ENCODE data around the gene SLC6A15. TPM values are rescaled to one million over a fixed set of nuclear protein-coding genes. Genes with fewer than 3 reads are reported as not detected.

SLC6A15 gene
- total and polyA plus RNA-seq, 2 donors (not counting 1 experiment from before 2014, with no cell fraction given), result 0.39 TPM; not detected in 1

DNA sequence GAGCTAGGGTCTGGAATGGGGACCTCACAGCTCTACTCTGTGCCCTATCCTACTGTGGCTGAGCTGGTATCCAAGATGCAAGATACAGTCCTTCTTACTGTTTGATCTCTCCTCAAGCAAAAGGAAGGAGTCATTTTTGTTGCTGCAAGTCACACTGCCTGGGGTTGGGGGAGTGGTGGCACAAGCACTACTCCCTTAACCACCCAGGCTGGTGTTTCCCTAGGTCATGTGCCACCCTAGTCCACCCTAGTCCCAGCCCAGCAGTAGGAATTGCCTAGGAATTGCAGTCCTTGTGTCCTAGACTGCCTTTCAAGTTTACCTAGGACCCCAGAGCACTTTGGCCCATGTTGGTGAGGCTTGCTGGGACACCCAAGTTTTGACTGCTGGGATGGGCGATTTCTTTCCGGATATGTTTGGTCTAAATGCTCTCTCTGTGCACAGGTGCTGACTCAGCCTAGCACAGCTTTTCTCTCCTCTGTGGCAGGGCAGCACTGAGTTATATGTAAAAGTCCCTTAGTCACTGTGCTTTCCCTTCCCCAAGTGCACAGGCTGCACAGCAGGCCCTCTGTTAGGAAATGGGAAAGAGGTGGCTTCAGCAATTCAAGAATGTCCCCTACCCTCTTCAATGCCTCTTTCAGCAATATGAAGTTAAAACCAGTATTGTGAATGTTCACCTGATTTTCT is 54.9 kb downstream of the SLC6A15 start:
- Histone ChIP-seq H3K9me3 (ENCODE audit: control extremely low read depth in 1 of 3, control insufficient read depth in 2 of 3, insufficient read depth in 1 of 3, low read length in 2 of 3) (no peaks in the 10 kb centered on the region), H3K9ac (ENCODE audit: low read length) (no peak overlapping the region), H3K4me3 (ENCODE audit: control extremely low read depth in 1 of 5, extremely low read depth in 1 of 5, insufficient read depth in 1 of 5, low read depth in 2 of 5, low read length in 4 of 5) (no peak overlapping the region), H3K27ac (ENCODE audit: low read length in 2 of 2) (no peak overlapping the region), H2AFZ (ENCODE audit: insufficient read depth, low read depth, low read length, poor library complexity, severe bottlenecking) (no peak overlapping the region), H3K36me3 (replicated peaks in 1 of 2; ENCODE audit: control extremely low read depth in 1 of 2, control insufficient read depth in 1 of 2, extremely low read depth in 1 of 2, insufficient read depth in 2 of 2, low read length in 1 of 2) (no peaks in the 10 kb centered on the region), H4K20me1 (ENCODE audit: control insufficient read depth, insufficient read depth, low read length, poor library complexity, severe bottlenecking) (no peaks in the 10 kb centered on the region), H3K79me2 (ENCODE audit: control insufficient read depth, insufficient read depth, low read length) (no peaks in the 10 kb centered on the region), H3K4me2 (replicated peaks; ENCODE audit: low read depth, low read length, poor library complexity, severe bottlenecking) (no peak overlapping the region), H3K4me1 (ENCODE audit: control insufficient read depth in 2 of 2, insufficient read depth in 2 of 2, low read length in 2 of 2) (no peaks in the 10 kb centered on the region), H3K27me3 (replicated peaks in 1 of 4; ENCODE audit: control extremely low read depth in 1 of 4, control insufficient read depth in 3 of 4, insufficient read depth in 4 of 4, low read length in 3 of 4) (no peaks in the 10 kb centered on the region)
- Mint-ChIP-seq H3K4me3 (no peak overlapping the region), H3K4me1 (no peaks in the 10 kb centered on the region), H3K27ac (no peak overlapping the region), H3K9me3 (ENCODE audit: insufficient read depth) (no peaks in the 10 kb centered on the region), H3K27me3 (no peaks in the 10 kb centered on the region)
- WGBS (ENCODE audit: insufficient coverage), result 95% methylated on average over 2 of the region's 2 CpGs
- DNase-seq, result no peak
- intact Hi-C loops (cut with micrococcal nuclease), result no loop called here
- TF ChIP-seq, protein P1, sequence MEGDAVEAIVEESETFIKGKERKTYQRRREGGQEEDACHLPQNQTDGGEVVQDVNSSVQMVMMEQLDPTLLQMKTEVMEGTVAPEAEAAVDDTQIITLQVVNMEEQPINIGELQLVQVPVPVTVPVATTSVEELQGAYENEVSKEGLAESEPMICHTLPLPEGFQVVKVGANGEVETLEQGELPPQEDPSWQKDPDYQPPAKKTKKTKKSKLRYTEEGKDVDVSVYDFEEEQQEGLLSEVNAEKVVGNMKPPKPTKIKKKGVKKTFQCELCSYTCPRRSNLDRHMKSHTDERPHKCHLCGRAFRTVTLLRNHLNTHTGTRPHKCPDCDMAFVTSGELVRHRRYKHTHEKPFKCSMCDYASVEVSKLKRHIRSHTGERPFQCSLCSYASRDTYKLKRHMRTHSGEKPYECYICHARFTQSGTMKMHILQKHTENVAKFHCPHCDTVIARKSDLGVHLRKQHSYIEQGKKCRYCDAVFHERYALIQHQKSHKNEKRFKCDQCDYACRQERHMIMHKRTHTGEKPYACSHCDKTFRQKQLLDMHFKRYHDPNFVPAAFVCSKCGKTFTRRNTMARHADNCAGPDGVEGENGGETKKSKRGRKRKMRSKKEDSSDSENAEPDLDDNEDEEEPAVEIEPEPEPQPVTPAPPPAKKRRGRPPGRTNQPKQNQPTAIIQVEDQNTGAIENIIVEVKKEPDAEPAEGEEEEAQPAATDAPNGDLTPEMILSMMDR (IDR thresholded peaks at IDR 0.05), result no peak
- no peak for TF ChIP-seq EZH2 (IDR thresholded peaks at IDR 0.05; ENCODE audit: borderline replicate concordance, insufficient read depth, low read depth, low read length, poor library complexity, severe bottlenecking)
- POLR2A ChIA-PET, result no interaction called here
- no peak for ATAC-seq (ENCODE audit: low read depth)
- CTCF ChIA-PET, result no interaction called here

DNA sequence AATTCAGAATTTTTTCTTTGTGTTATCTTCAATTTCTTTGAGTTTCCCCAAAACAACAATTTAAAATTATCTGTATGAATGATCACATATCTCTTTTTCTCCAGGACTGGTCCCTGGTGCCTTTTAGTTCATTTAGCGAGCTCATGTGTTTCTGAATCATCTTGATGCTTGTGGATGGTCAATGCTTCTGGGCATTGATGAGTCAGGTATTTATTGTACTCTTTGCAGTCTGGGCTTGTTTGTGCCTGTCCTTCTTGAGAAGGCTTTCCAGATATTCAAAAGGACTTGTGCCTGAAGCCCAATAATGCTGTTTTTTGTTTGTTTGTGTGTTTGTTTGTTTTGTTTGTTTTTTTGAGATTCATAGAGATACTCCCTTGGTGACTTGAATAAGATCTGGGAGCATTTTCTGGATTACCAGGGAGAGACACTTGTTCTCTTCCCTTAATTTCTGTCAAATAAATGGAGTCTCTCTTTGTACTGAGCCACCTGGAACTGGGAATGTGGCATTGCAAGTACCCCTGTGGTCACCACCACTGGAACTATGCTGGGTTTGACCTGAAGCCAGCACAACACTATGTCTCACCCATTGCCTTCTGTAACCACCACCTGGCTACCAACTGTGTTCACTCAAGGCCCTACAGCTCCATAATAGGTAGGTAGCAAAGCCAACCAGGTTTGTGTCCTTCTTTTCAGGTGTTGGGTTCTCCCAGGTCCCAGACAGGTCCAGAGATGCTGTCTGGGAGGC is 56.3 kb downstream of the SLC6A15 start:
- DNase-seq (no peak), ATAC-seq (ENCODE audit: low read depth) (no peak)
- Mint-ChIP-seq H3K27ac (no peak overlapping the region), H3K4me3 (no peak overlapping the region), H3K27me3 (no peaks in the 10 kb centered on the region), H3K9me3 (ENCODE audit: insufficient read depth) (no peaks in the 10 kb centered on the region), H3K4me1 (no peaks in the 10 kb centered on the region)
- no peaks in the 10 kb centered on the region for H4K20me1 ChIP-seq (ENCODE audit: control insufficient read depth, insufficient read depth, low read length, poor library complexity, severe bottlenecking)
- no peak overlapping the region for H3K27ac ChIP-seq (ENCODE audit: low read length in 2 of 2)
- H3K9ac ChIP-seq (ENCODE audit: low read length), result no peak overlapping the region
- H3K9me3 ChIP-seq (ENCODE audit: control extremely low read depth in 1 of 3, control insufficient read depth in 2 of 3, insufficient read depth in 1 of 3, low read length in 2 of 3), result no peaks in the 10 kb centered on the region
- intact Hi-C loops (cut with micrococcal nuclease), result no loop called here
- H3K4me3 ChIP-seq (ENCODE audit: control extremely low read depth in 1 of 5, extremely low read depth in 1 of 5, insufficient read depth in 1 of 5, low read depth in 2 of 5, low read length in 4 of 5), result no peak overlapping the region
- no peaks in the 10 kb centered on the region for H3K4me1 ChIP-seq (ENCODE audit: control insufficient read depth in 2 of 2, insufficient read depth in 2 of 2, low read length in 2 of 2)
- no peaks in the 10 kb centered on the region for H3K79me2 ChIP-seq (ENCODE audit: control insufficient read depth, insufficient read depth, low read length)
- TF ChIP-seq EZH2 (IDR thresholded peaks at IDR 0.05; ENCODE audit: borderline replicate concordance, insufficient read depth, low read depth, low read length, poor library complexity, severe bottlenecking), result no peak
- TF ChIP-seq, protein P1 (IDR thresholded peaks at IDR 0.05), result no peak
- CTCF ChIA-PET, result no interaction called here
- 83% methylated on average over 1 of the region's 1 CpG for WGBS (ENCODE audit: insufficient coverage)
- no peaks in the 10 kb centered on the region for H3K27me3 ChIP-seq (replicated peaks in 1 of 4; ENCODE audit: control extremely low read depth in 1 of 4, control insufficient read depth in 3 of 4, insufficient read depth in 4 of 4, low read length in 3 of 4)
- no peak overlapping the region for H3K4me2 ChIP-seq (replicated peaks; ENCODE audit: low read depth, low read length, poor library complexity, severe bottlenecking)
- POLR2A ChIA-PET, result no interaction called here
- no peaks in the 10 kb centered on the region for H3K36me3 ChIP-seq (replicated peaks in 1 of 2; ENCODE audit: control extremely low read depth in 1 of 2, control insufficient read depth in 1 of 2, extremely low read depth in 1 of 2, insufficient read depth in 2 of 2, low read length in 1 of 2)
- H2AFZ ChIP-seq (ENCODE audit: insufficient read depth, low read depth, low read length, poor library complexity, severe bottlenecking), result no peak overlapping the region

Data from B cell (primary cell).